ENCODE results near the gene LRRC23. TPM values are rescaled to one million over a fixed set of nuclear protein-coding genes. Genes with fewer than 3 reads are reported as not detected.
A peak's percentile ranks its signal among the peaks of the same experiment; 100 is the strongest.

The LRRC23 gene
- total and polyA plus RNA-seq, 9 of the 15 experiments (the other 6 are each of a cell fraction or from before 2014, with no cell fraction given), result 2.2 to 7.0 (median 3.0) TPM

DNA sequence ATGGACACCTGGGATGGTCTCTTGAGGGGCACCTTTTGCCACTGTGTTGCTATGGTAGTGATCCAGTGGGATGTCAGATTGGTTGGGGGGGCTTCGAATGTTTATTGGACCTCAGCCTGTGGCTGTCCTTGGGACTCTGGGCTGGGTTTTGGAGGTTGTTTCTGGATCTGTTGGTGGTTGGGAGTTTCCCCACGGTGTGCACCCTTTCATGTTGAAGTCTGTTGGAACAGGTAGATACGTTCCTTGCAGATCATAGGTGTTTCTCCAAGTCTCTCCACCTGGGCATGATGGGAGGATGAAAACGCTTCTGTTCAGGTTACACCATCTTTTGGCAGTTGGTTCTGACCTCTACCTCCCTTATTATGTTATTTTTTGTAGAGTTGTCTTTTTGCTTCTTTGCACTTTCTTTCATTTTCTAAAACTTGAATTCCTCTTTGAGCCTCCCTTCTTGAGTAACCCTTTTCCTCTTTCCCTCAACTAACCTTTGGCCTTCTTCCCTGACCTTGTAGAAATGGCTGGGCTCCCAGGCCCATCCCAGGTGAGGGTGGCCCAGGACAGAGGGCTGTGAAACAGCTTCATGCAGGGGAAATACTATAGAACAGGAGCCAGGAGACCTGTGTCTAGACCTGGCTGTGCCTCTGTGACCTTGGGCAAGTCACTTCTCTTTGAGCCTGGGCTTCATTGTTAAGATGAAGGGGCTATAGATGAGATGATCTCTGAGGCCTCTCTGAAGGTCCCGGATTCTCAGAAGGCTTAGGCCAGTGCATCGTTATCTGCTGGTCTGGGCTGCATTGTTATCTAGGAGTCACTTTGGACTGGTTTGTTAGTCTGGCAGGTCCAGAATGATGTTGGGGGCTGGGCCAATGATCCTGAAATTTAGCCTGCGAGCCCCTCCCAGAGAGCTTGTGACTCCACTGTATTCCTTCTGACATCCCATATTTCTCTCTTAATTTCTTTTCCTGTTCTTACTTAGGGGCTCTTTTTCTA lies 25.1 kb downstream of the LRRC23 start (continued):
- TF ChIP-seq, protein P1, sequence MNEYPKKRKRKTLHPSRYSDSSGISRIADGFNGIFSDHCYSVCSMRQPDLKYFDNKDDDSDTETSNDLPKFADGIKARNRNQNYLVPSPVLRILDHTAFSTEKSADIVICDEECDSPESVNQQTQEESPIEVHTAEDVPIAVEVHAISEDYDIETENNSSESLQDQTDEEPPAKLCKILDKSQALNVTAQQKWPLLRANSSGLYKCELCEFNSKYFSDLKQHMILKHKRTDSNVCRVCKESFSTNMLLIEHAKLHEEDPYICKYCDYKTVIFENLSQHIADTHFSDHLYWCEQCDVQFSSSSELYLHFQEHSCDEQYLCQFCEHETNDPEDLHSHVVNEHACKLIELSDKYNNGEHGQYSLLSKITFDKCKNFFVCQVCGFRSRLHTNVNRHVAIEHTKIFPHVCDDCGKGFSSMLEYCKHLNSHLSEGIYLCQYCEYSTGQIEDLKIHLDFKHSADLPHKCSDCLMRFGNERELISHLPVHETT (CRISPR knock-in tag; conservative IDR thresholded peaks at IDR 0.05 in 1 of 2, IDR thresholded peaks at IDR 0.05 in 1 of 2), result no peak
- TF ChIP-seq, protein P2, sequence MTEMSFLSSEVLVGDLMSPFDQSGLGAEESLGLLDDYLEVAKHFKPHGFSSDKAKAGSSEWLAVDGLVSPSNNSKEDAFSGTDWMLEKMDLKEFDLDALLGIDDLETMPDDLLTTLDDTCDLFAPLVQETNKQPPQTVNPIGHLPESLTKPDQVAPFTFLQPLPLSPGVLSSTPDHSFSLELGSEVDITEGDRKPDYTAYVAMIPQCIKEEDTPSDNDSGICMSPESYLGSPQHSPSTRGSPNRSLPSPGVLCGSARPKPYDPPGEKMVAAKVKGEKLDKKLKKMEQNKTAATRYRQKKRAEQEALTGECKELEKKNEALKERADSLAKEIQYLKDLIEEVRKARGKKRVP (CRISPR knock-in tag; IDR thresholded peaks at IDR 0.05), result no peak
- TF ChIP-seq NONO (IDR thresholded peaks at IDR 0.05; ENCODE audit: low read depth in 2 of 2, low read length in 1 of 2) (no peak), ZFP36 (IDR thresholded peaks at IDR 0.05; ENCODE audit: low read depth, low read length, partially characterized antibody) (no peak), CHD4 (IDR thresholded peaks at IDR 0.05; ENCODE audit: insufficient read depth, insufficient replicate concordance, low read depth, low read length, poor library complexity, severe bottlenecking) (no peak), IRF2 (CRISPR knock-in tag; IDR thresholded peaks at IDR 0.05) (no peak), EP300 (IDR thresholded peaks at IDR 0.05; ENCODE audit: low read length) (no peak; the same call in 1 of the 2 replicates), NR4A1 (CRISPR knock-in tag; IDR thresholded peaks at IDR 0.05) (no peak), NR4A1 (tag; IDR thresholded peaks at IDR 0.05) (no peak), GTF2B (IDR thresholded peaks at IDR 0.05; ENCODE audit: extremely low read depth, insufficient read length) (no peak), CCNT2 (IDR thresholded peaks at IDR 0.05; ENCODE audit: borderline replicate concordance, extremely low read depth, insufficient read length, low read depth, low read length) (peak; percentile 33)
- TF ChIP-seq, protein P3, sequence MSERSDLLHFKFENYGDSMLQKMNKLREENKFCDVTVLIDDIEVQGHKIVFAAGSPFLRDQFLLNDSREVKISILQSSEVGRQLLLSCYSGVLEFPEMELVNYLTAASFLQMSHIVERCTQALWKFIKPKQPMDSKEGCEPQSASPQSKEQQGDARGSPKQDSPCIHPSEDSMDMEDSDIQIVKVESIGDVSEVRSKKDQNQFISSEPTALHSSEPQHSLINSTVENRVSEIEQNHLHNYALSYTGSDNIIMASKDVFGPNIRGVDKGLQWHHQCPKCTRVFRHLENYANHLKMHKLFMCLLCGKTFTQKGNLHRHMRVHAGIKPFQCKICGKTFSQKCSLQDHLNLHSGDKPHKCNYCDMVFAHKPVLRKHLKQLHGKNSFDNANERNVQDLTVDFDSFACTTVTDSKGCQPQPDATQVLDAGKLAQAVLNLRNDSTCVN (CRISPR knock-in tag; IDR thresholded peaks at IDR 0.05), result no peak
- TF ChIP-seq, protein P4, sequence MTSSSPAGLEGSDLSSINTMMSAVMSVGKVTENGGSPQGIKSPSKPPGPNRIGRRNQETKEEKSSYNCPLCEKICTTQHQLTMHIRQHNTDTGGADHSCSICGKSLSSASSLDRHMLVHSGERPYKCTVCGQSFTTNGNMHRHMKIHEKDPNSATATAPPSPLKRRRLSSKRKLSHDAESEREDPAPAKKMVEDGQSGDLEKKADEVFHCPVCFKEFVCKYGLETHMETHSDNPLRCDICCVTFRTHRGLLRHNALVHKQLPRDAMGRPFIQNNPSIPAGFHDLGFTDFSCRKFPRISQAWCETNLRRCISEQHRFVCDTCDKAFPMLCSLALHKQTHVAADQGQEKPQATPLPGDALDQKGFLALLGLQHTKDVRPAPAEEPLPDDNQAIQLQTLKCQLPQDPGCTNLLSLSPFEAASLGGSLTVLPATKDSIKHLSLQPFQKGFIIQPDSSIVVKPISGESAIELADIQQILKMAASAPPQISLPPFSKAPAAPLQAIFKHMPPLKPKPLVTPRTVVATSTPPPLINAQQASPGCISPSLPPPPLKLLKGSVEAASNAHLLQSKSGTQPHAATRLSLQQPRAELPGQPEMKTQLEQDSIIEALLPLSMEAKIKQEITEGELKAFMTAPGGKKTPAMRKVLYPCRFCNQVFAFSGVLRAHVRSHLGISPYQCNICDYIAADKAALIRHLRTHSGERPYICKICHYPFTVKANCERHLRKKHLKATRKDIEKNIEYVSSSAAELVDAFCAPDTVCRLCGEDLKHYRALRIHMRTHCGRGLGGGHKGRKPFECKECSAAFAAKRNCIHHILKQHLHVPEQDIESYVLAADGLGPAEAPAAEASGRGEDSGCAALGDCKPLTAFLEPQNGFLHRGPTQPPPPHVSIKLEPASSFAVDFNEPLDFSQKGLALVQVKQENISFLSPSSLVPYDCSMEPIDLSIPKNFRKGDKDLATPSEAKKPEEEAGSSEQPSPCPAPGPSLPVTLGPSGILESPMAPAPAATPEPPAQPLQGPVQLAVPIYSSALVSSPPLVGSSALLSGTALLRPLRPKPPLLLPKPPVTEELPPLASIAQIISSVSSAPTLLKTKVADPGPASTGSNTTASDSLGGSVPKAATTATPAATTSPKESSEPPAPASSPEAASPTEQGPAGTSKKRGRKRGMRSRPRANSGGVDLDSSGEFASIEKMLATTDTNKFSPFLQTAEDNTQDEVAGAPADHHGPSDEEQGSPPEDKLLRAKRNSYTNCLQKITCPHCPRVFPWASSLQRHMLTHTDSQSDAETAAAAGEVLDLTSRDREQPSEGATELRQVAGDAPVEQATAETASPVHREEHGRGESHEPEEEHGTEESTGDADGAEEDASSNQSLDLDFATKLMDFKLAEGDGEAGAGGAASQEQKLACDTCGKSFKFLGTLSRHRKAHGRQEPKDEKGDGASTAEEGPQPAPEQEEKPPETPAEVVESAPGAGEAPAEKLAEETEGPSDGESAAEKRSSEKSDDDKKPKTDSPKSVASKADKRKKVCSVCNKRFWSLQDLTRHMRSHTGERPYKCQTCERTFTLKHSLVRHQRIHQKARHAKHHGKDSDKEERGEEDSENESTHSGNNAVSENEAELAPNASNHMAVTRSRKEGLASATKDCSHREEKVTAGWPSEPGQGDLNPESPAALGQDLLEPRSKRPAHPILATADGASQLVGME (CRISPR knock-in tag; IDR thresholded peaks at IDR 0.05), result no peak
